Measurements from ENCODE around the gene RC3H2. TPM values are rescaled to one million over a fixed set of nuclear protein-coding genes. Genes with fewer than 3 reads are reported as not detected.

Gene RC3H2
- total and polyA plus RNA-seq, 4 donors, result 5.9 to 26.4 (median 16.9) TPM

DNA sequence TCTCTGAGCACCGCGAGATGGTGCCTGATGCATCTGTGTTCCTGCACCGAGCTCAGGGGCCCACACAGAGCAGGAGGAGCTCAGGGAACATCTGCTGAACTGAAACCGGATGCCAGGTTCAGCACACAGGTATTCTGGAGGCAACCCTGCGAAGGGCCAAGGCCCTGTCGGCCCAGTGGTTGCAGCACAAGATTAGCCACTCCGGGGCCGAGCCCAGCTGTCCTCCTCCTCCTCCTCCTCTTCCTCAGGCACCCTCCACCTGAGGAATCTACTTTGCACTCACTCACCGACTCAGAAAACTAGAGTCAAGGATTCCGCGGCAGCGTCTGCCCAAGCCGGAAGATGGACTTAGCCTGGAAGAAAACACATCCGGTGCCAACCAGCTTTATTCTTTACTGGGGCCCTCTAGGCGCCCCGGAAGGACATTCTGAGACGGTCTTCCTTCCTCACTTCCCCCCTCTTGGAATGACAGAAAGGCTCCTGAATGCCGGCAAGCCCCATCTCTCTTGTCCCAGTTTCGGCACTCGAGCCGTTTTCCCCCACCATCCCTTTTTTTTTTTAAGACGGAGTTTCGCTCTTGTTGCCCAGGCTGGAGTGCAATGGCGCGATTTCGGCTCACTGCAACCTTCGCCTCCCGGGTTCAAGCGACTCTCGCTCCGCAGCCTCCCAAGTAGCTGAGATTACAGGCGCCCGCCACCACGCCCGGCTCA is 8.0 kb upstream of the RC3H2 start, which contains the start of gene ZBTB6:
Gene ZBTB6, minus strand, starts transcription at position 360 of the 710 bp plus-strand sequence. CDS start 1,251 bp downstream, outside the sequence.
- peak; percentile 61 for DNase-seq (ENCODE audit: low spot score)
- TF ChIP-seq TAF1 (conservative IDR thresholded peaks at IDR 0.05) (peak; percentile 36), MAX (IDR thresholded peaks at IDR 0.05) (peak; percentile 71), NR2F2 (IDR thresholded peaks at IDR 0.05) (peak; percentile 61), FOXA1 (IDR thresholded peaks at IDR 0.05) (no peak), GABPA (IDR thresholded peaks at IDR 0.05 in 1 of 2, conservative IDR thresholded peaks at IDR 0.05 in 1 of 2) (peak; percentile 86 to 98), RAD21 (IDR thresholded peaks at IDR 0.05) (peak; percentile 20 to 37), JUND (IDR thresholded peaks at IDR 0.05) (peak; percentile 50 to 90), CTCF (IDR thresholded peaks at IDR 0.05; ENCODE audit: low read depth, low read length, missing input control) (no peak), EGR1 (IDR thresholded peaks at IDR 0.05; ENCODE audit: low read depth in 2 of 2) (peak; percentile 58 to 76), SP1 (IDR thresholded peaks at IDR 0.05) (peak; percentile 28), YY1 (IDR thresholded peaks at IDR 0.05) (peak; percentile 78), RXRA (IDR thresholded peaks at IDR 0.05) (peak; percentile 29 to 58), HNF4G (IDR thresholded peaks at IDR 0.05) (peak; percentile 17), FOXA2 (IDR thresholded peaks at IDR 0.05) (no peak), HNF4A (conservative IDR thresholded peaks at IDR 0.05) (peak; percentile 40 to 85)
- TF ChIP-seq, protein P1, sequence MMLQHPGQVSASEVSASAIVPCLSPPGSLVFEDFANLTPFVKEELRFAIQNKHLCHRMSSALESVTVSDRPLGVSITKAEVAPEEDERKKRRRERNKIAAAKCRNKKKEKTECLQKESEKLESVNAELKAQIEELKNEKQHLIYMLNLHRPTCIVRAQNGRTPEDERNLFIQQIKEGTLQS (IDR thresholded peaks at IDR 0.05), result peak; percentile 61
- TF ChIP-seq, protein P2, sequence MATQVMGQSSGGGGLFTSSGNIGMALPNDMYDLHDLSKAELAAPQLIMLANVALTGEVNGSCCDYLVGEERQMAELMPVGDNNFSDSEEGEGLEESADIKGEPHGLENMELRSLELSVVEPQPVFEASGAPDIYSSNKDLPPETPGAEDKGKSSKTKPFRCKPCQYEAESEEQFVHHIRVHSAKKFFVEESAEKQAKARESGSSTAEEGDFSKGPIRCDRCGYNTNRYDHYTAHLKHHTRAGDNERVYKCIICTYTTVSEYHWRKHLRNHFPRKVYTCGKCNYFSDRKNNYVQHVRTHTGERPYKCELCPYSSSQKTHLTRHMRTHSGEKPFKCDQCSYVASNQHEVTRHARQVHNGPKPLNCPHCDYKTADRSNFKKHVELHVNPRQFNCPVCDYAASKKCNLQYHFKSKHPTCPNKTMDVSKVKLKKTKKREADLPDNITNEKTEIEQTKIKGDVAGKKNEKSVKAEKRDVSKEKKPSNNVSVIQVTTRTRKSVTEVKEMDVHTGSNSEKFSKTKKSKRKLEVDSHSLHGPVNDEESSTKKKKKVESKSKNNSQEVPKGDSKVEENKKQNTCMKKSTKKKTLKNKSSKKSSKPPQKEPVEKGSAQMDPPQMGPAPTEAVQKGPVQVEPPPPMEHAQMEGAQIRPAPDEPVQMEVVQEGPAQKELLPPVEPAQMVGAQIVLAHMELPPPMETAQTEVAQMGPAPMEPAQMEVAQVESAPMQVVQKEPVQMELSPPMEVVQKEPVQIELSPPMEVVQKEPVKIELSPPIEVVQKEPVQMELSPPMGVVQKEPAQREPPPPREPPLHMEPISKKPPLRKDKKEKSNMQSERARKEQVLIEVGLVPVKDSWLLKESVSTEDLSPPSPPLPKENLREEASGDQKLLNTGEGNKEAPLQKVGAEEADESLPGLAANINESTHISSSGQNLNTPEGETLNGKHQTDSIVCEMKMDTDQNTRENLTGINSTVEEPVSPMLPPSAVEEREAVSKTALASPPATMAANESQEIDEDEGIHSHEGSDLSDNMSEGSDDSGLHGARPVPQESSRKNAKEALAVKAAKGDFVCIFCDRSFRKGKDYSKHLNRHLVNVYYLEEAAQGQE (IDR thresholded peaks at IDR 0.05), result peak; percentile 60
- TF ChIP-seq, protein P3, sequence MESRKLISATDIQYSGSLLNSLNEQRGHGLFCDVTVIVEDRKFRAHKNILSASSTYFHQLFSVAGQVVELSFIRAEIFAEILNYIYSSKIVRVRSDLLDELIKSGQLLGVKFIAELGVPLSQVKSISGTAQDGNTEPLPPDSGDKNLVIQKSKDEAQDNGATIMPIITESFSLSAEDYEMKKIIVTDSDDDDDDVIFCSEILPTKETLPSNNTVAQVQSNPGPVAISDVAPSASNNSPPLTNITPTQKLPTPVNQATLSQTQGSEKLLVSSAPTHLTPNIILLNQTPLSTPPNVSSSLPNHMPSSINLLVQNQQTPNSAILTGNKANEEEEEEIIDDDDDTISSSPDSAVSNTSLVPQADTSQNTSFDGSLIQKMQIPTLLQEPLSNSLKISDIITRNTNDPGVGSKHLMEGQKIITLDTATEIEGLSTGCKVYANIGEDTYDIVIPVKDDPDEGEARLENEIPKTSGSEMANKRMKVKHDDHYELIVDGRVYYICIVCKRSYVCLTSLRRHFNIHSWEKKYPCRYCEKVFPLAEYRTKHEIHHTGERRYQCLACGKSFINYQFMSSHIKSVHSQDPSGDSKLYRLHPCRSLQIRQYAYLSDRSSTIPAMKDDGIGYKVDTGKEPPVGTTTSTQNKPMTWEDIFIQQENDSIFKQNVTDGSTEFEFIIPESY (IDR thresholded peaks at IDR 0.05), result peak; percentile 96
- Histone ChIP-seq H3K9me3 (ENCODE audit: control insufficient read depth in 4 of 4, low read length in 3 of 4) (no peaks in the 10 kb centered on the region), H3K27ac (ENCODE audit: low read depth in 1 of 2, low read length in 2 of 2) (peak within 1 kb of the TSS; percentile 75 to 79), H3K27me3 (ENCODE audit: control insufficient read depth in 4 of 4, insufficient read depth in 4 of 4, low read length in 3 of 4) (no peaks in the 10 kb centered on the region), H3K9ac (ENCODE audit: low read depth in 1 of 2, low read length in 2 of 2) (peak within 1 kb of the TSS; percentile 75 to 85), H3K4me3 (ENCODE audit: low read depth in 1 of 3, low read length in 3 of 3) (peak within 1 kb of the TSS; percentile 89 to 99 (median 99)), H3K36me3 (ENCODE audit: control insufficient read depth in 4 of 4, insufficient read depth in 3 of 4, low read depth in 1 of 4, low read length in 3 of 4) (peaks cover 0 to 13% (median 6%) of the 10 kb centered on the region in 4 donors), H3K4me1 (ENCODE audit: control insufficient read depth in 4 of 4, insufficient read depth in 4 of 4, low read length in 3 of 4) (peaks cover 0 to 16% (median 12%) of the 10 kb centered on the region in 4 donors)
- WGBS, result 1% methylated on average over 35 of the region's 35 CpGs

Measured in liver (tissue), 9 donors.